Subcutaneous adipose tissue (tissue), 4 donors: ENCODE data around the gene CAB39. TPM values are rescaled to one million over a fixed set of nuclear protein-coding genes. Genes with fewer than 3 reads are reported as not detected.

Experiments
- total RNA-seq, 4 donors: library from RNA; depleted of rRNA; stranded (reverse); fragments of >200 nt; gene quantifications; one replicate each; pipeline ENCODE4 v1.1.0, GENCODE V29; 2016
- TF ChIP-seq, protein P1 (sequence below): fragments of 450-650 bp; IDR thresholded peaks from one replicate; pipeline ENCODE4 v1.5.1; 2016; ENCODE audit warnings: low read depth, mild to moderate bottlenecking, control low read depth, antibody characterized with exemption, moderate library complexity

The CAB39 gene
- total RNA-seq, 4 donors from 2014 or later: 93.8 to 142 (median 107) TPM

DNA sequence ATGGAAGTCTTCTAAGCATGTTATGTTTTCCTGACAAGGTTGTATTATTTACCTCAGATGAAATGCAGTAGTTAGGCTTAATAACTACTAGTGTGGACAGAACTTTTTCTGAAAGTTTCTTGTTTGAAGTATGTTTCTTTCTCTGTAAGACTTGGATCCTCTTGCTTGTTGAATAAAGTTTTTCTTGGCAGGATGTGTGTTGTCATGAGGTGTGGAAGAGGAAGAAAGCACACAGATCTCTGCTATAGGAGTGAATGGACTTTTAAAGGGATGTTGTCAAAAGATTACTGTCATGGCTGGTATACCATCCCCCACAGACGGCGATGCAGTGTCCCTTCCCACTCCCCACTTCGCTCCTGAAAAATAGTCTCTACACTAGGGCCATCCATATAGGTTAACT is 2.6 kb downstream of the CAB39 start:
- TF ChIP-seq, protein P1, sequence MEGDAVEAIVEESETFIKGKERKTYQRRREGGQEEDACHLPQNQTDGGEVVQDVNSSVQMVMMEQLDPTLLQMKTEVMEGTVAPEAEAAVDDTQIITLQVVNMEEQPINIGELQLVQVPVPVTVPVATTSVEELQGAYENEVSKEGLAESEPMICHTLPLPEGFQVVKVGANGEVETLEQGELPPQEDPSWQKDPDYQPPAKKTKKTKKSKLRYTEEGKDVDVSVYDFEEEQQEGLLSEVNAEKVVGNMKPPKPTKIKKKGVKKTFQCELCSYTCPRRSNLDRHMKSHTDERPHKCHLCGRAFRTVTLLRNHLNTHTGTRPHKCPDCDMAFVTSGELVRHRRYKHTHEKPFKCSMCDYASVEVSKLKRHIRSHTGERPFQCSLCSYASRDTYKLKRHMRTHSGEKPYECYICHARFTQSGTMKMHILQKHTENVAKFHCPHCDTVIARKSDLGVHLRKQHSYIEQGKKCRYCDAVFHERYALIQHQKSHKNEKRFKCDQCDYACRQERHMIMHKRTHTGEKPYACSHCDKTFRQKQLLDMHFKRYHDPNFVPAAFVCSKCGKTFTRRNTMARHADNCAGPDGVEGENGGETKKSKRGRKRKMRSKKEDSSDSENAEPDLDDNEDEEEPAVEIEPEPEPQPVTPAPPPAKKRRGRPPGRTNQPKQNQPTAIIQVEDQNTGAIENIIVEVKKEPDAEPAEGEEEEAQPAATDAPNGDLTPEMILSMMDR: no peak

DNA sequence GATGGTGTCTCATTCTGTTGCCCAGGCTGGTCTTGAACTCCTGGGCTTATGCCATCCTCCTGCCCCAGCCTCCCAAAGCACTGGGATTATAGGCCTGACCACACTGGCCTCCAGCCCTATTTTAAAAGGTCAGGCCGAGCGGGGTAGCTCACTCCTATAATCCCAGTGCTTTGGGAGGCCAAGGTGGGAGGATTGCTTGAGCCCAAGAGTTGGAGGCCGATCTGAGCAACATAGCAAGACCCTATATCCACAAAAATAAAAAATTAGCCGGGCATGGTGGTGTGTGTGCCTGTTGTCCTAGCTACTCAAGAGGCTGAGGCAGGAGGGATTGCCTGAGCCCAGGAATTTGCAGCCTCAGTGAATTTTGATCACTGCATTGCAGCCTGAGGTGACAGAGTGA is 3.9 kb downstream of the CAB39 start:
- TF ChIP-seq, protein P1: no peak

DNA sequence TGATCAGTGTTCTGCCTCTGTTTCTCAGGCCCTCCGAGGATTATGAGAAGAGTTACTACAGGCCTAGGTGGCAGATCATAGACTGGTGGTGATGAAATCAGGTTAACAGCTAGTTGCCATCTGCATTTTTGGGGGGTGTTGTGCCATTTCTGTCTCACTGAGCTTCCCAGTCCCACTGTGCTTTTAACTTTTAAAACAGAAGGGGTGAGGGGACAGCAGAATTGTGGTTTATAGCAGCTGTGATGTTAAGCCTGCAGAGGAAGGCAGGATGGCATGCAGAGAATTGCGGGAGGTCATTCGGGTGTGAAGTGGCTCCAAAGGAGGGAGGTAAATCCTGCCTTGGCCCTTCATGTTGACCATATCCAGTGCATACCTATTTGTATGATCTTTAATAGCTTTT is 5.0 kb downstream of the CAB39 start:
- TF ChIP-seq, protein P1: no peak

DNA sequence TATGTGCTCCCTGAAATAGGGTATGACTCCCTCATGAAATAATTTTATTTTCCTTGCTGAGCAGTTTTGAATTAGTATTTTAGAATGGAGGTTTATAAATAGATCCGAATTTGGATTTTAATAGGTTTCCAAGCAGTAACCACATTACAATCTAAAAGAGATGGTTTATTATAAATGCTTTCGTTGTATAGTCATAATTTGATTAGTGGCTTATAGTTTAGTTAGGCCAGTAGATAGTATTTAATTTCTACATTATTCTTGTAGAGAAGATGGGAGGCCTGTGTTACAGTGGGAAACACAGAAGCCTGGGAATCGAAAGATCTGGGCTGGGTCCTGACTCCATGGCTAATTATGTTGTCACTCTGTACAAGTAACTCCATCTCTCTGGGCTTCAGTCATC is 6.7 kb downstream of the CAB39 start:
- TF ChIP-seq, protein P1: no peak

DNA sequence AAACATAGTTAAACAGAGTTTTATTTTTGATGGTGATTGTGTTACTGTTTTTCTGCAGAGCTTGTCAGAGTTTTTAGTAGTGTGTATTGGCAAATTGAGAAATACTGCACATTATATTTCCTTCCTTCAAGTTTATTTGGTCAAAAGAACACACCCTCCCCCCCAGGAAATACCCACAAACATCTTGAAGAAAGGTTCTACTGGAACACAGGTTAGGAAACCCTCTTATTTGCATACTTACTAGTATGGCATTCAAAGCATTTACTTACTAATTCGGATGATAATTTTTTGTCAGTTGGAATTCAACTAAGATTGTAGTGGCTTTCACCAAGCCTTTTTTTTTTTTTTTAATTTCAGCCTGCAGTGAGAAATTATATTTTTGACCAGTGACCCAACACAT is 9.1 kb downstream of the CAB39 start:
- TF ChIP-seq, protein P1: no peak

DNA sequence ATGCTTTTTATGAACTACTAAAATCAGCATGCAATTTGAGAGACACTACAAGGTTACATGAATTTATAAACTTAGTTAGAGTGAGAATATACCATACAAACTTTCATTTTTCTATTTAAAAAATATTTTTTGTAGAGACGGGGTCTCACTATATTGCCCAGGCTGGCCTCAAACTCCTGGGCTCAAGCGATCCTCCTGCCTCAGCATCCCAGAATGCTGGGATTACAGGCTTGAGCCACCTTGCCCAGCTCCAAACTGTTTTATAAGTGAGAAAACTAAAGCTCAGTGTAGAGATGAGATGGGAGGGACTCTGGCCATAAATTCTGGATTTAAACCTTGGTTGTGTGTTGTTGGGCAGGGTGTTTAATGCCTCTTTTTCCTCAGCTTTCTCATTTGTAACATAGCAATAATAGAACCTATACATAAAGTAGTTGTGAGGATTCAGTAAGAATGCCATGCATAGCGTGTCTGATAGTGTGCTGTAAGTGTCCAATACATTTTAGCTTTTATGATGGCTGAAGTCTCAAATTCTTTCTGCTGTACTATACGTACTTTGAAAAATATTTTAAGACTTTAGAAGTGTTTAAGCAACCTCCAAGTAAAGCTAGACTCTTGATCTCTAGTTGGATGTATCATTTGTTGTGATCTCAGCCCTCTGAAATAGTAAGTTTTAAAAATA is 9.7 kb downstream of the CAB39 start:
- TF ChIP-seq, protein P1: no peak

DNA sequence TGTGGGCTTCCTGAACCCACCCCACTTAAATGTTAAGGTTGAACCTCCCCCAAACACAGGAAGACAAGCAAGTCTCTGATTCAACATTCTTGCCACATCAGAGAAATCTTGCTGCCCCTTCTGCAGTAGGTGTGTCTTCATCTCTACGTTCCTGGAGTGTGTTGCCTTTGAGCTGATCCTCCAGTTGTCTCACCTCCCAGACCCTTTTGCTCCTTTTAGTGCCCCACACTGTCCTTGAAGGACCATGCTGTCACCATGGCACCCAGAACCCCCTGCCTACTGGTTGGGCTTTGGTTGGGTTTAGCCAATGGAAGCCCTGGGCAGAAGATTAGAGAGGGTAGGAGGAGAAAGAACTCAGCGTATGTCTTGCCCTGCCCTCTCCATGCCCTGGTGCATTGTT is 10.7 kb downstream of the CAB39 start:
- TF ChIP-seq, protein P1: no peak
